ENCODE results near the gene TNNC2. TPM values are rescaled to one million over a fixed set of nuclear protein-coding genes. Genes with fewer than 3 reads are reported as not detected.
A peak's percentile ranks its signal among the peaks of the same experiment; 100 is the strongest.

Gene TNNC2
- total RNA-seq (not detected in 2 replicates), polyA plus RNA-seq (0.19 and 0.26 TPM in 2 replicates), polyA minus RNA-seq (not detected in 2 replicates), Bru-seq, nascent RNA (percentile 21 among the genes with signal in this experiment), BruChase-seq, experiment 1, labeled RNA remaining after a 6-hour chase (percentile 37 among the genes with signal in this experiment), BruChase-seq, experiment 2, labeled RNA remaining after a 2-hour chase (percentile 33 among the genes with signal in this experiment)
- 0.16 and 0.22 TPM in 2 replicates for polyA plus RNA-seq (2011; cell fraction: cytosol; rRNA removed)
- polyA plus RNA-seq (2011; cell fraction: nucleus; rRNA removed), result 0.76 and 1.1 TPM in 2 replicates
- not detected in 2 replicates for polyA plus RNA-seq (2012)
- not detected for polyA minus RNA-seq (2011; cell fraction: cytosol; rRNA and poly(A)+ RNA removed)
- polyA minus RNA-seq (2011; cell fraction: nucleus; rRNA and poly(A)+ RNA removed), result not detected in 2 replicates
- long read RNA-seq, partial matches to known transcripts, result 0 of 1 reads
- long read RNA-seq, other reads (novel, unspliced or antisense), result 0 of 1 reads

DNA sequence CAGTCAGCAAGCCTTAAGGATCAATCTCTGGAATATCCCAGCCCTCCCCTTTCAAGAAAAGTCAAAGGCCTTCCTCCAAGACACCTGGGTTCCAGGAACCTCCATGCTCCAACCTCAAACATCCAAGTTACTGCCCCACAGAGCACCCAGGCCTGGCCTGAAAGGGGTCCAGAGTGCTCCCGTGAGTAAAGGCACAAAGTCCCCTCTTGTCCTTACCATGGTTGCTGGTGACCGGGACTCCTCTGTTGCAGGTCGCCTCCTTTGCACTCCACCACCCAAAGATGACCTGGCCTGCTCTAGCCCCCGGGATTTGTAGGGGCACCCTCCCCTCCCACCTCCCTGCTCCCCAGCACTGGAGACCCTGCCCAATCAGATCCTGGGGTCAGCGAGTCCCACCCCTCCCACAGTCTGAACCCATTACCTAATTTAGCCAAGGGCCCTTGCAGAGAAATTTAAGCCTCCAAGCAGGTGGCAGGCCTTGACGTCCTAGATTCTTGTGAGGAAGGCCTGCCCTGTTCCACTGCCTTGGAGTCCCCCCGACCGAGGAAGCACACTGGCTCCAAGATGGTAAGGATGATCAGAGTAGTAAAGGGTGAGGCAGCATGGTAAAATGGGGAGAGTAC, at the start of gene TNNC2:
Gene TNNC2 (minus strand): TSS at position 283 of the 623 bp plus-strand sequence. CDS start 64 bp downstream, at position 219.
- no peak for FAIRE-seq

More for the DNA sequence above, at the start of gene TNNC2:
- Histone ChIP-seq H3K4me3 (replicated peaks in 1 of 3; ENCODE audit: insufficient read depth in 1 of 3, low read depth in 1 of 3, low read length in 3 of 3) (no peak within 1 kb of the TSS), H3K27ac (ENCODE audit: insufficient read depth, low read depth, low read length) (no peak within 1 kb of the TSS), H4K20me1 (replicated peaks; ENCODE audit: control insufficient read depth, extremely low read depth, insufficient read depth, low read length) (no peaks in the 10 kb centered on the region), H3K9me3 (replicated peaks; ENCODE audit: control insufficient read depth, insufficient read depth, low read length) (no peaks in the 10 kb centered on the region), H3K4me1 (ENCODE audit: control insufficient read depth, extremely low read depth, insufficient read depth, low read length) (peaks cover 4% of the 10 kb centered on the region), H3K27me3 (ENCODE audit: control insufficient read depth in 2 of 2, insufficient read depth in 2 of 2, low read length in 2 of 2) (peaks cover 11 to 16% of the 10 kb centered on the region in 2 experiments), H3K4me2 (ENCODE audit: insufficient read depth, low read length) (no peak within 1 kb of the TSS), H3K79me2 (ENCODE audit: control insufficient read depth, insufficient read depth, low read length) (no peaks in the 10 kb centered on the region), H3K9ac (replicated peaks; ENCODE audit: extremely low read depth, insufficient read depth, low read length) (no peak within 1 kb of the TSS), H3K9me1 (replicated peaks; ENCODE audit: control insufficient read depth, extremely low read depth, insufficient read depth, low read length) (no peaks in the 10 kb centered on the region), H2AFZ (ENCODE audit: low read depth, low read length) (no peak within 1 kb of the TSS), H3K36me3 (ENCODE audit: control insufficient read depth in 2 of 2, extremely low read depth in 1 of 2, insufficient read depth in 2 of 2, low read length in 2 of 2) (no peaks in the 10 kb centered on the region)
- ChIA-PET CTCF (interaction anchor here (1.1 to 1.6 kb wide), 2 partner anchors 120 to 143 kb away, joined by 3 to 10 read pairs; no protein-coding TSS in a partner anchor), POLR2A (no interaction called here)
- intact Hi-C loops (cut with micrococcal nuclease) (no loop called here), dilution Hi-C loops (cut with MboI; ENCODE audit: extremely low pct_ligation_motif_present, low sequenced_read_pairs) (no loop called here)
- TF ChIP-seq JUN (IDR thresholded peaks at IDR 0.05; ENCODE audit: borderline replicate concordance, insufficient read depth, insufficient read length, low read depth) (no peak), GATA2 (IDR thresholded peaks at IDR 0.05; ENCODE audit: insufficient read depth, insufficient read length, low read depth, low read length) (no peak), EZH2 (IDR thresholded peaks at IDR 0.05; ENCODE audit: borderline replicate concordance, low read depth, low read length, severe bottlenecking) (no peak), FOS (IDR thresholded peaks at IDR 0.05; ENCODE audit: borderline replicate concordance, insufficient read depth, low read length) (no peak), POLR2AphosphoS5 (IDR thresholded peaks at IDR 0.05; ENCODE audit: insufficient read depth, low read depth, low read length) (no peak), MYC (IDR thresholded peaks at IDR 0.05; ENCODE audit: low read depth, low read length) (no peak), POLR2A (IDR thresholded peaks at IDR 0.05; ENCODE audit: low read depth, low read length) (no peak)
- TF ChIP-seq, protein P1, sequence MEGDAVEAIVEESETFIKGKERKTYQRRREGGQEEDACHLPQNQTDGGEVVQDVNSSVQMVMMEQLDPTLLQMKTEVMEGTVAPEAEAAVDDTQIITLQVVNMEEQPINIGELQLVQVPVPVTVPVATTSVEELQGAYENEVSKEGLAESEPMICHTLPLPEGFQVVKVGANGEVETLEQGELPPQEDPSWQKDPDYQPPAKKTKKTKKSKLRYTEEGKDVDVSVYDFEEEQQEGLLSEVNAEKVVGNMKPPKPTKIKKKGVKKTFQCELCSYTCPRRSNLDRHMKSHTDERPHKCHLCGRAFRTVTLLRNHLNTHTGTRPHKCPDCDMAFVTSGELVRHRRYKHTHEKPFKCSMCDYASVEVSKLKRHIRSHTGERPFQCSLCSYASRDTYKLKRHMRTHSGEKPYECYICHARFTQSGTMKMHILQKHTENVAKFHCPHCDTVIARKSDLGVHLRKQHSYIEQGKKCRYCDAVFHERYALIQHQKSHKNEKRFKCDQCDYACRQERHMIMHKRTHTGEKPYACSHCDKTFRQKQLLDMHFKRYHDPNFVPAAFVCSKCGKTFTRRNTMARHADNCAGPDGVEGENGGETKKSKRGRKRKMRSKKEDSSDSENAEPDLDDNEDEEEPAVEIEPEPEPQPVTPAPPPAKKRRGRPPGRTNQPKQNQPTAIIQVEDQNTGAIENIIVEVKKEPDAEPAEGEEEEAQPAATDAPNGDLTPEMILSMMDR (IDR thresholded peaks at IDR 0.05; ENCODE audit: extremely low read depth in 1 of 2, insufficient read depth in 1 of 2, low read depth in 1 of 2, low read length in 2 of 2), result no peak
- TF ChIP-seq, protein P2, sequence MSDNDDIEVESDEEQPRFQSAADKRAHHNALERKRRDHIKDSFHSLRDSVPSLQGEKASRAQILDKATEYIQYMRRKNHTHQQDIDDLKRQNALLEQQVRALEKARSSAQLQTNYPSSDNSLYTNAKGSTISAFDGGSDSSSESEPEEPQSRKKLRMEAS (IDR thresholded peaks at IDR 0.05; ENCODE audit: insufficient read depth, insufficient read length), result no peak
- DNase-seq (ENCODE audit: low read depth, low spot score), result no peak
- BruUV-seq (replicated peaks), result no TSS peak

Data from endothelial cell of umbilical vein (primary cell).